H9 (cell line): ENCODE measurements around the gene TSC22D3. TPM values are rescaled to one million over a fixed set of nuclear protein-coding genes. Genes with fewer than 3 reads are reported as not detected.
A peak's percentile ranks its signal among the peaks of the same experiment; 100 is the strongest.

ENCODE experiments used
- DNase-seq: peaks from one replicate; pipeline ENCODE4 v3.0.0-alpha.2; 2017
- H2AFZ ChIP-seq: one replicate; pipeline ENCODE4 v1.6.1; 2013; ENCODE audit warnings: mild to moderate bottlenecking, low read length, control low read depth, moderate library complexity
- H2AK5ac ChIP-seq: 2 replicates; pipeline ENCODE4 v1.6.1; 2013; ENCODE audit warnings: low read length, control low read depth, mixed read lengths; ENCODE audit not compliant: insufficient read length
- H2BK120ac ChIP-seq: one replicate; pipeline ENCODE4 v1.6.1; 2013; ENCODE audit warnings: low read depth, mild to moderate bottlenecking, low read length, control low read depth, inconsistent platforms; ENCODE audit not compliant: poor library complexity, severe bottlenecking
- H2BK12ac ChIP-seq: 2 replicates; pipeline ENCODE4 v1.6.1; 2013; ENCODE audit warnings: low read length, control low read depth, mixed read lengths, low read depth; ENCODE audit not compliant: insufficient read length
- H2BK15ac ChIP-seq: 2 replicates; pipeline ENCODE4 v1.6.1; 2013; ENCODE audit warnings: low read depth, low read length, control low read depth
- H2BK20ac ChIP-seq: one replicate; pipeline ENCODE4 v1.6.1; 2013; ENCODE audit warnings: low read depth, mild to moderate bottlenecking, low read length, control low read depth, inconsistent platforms; ENCODE audit not compliant: poor library complexity, severe bottlenecking
- H2BK5ac ChIP-seq: 2 replicates; pipeline ENCODE4 v1.6.1; 2013; ENCODE audit warnings: low read length, control low read depth, mixed read lengths; ENCODE audit not compliant: insufficient read length
- H3K14ac ChIP-seq: 2 replicates; pipeline ENCODE4 v1.6.1; 2013; ENCODE audit warnings: low read length, control low read depth; ENCODE audit not compliant: insufficient read depth
- H3K18ac ChIP-seq: 2 replicates; pipeline ENCODE4 v1.6.1; 2013; ENCODE audit warnings: low read depth, mild to moderate bottlenecking, mixed read lengths, low read length, control low read depth; ENCODE audit not compliant: insufficient read length
- H3K23ac ChIP-seq: 2 replicates; pipeline ENCODE4 v1.6.1; 2013; ENCODE audit warnings: low read length, control low read depth, mixed read lengths, low read depth; ENCODE audit not compliant: insufficient read length
- H3K23me2 ChIP-seq: 2 replicates; pipeline ENCODE4 v1.6.1; 2013; ENCODE audit warnings: low read depth, mild to moderate bottlenecking, mixed read lengths, low read length, control low read depth; ENCODE audit not compliant: insufficient read length, poor library complexity, severe bottlenecking
- H3K27ac ChIP-seq: 2 replicates; pipeline ENCODE4 v1.5.1; 2013; ENCODE audit warnings: low read length, control low read depth, mixed read lengths, low read depth; ENCODE audit not compliant: insufficient read length
- H3K27me3 ChIP-seq: 2 replicates; pipeline ENCODE4 v1.6.1; 2013; ENCODE audit warnings: low read length, control low read depth, inconsistent platforms; ENCODE audit not compliant: insufficient read depth
- H3K4ac ChIP-seq: 2 replicates; pipeline ENCODE4 v1.6.1; 2013; ENCODE audit warnings: low read depth, mild to moderate bottlenecking, control low read depth, inconsistent platforms, low read length, moderate library complexity
- H3K4me1 ChIP-seq: 2 replicates; pipeline ENCODE4 v1.6.1; 2013; ENCODE audit warnings: low read length, control low read depth, inconsistent platforms; ENCODE audit not compliant: insufficient read depth
- H3K4me2 ChIP-seq: 2 replicates; pipeline ENCODE4 v1.6.1; 2013; ENCODE audit warnings: low read length, control low read depth, mixed read lengths; ENCODE audit not compliant: insufficient read length, insufficient read depth
- H3K56ac ChIP-seq: 2 replicates; pipeline ENCODE4 v1.6.1; 2013; ENCODE audit warnings: low read depth, mild to moderate bottlenecking, mixed read lengths, low read length, control low read depth; ENCODE audit not compliant: insufficient read length
- H3K79me1 ChIP-seq: 2 replicates; pipeline ENCODE4 v1.6.1; 2013; ENCODE audit warnings: low read depth, mild to moderate bottlenecking, moderate library complexity, low read length, control low read depth, inconsistent platforms; ENCODE audit not compliant: insufficient read depth, poor library complexity, severe bottlenecking
- H3K79me2 ChIP-seq: 2 replicates; pipeline ENCODE4 v1.6.1; 2013; ENCODE audit warnings: low read length, control low read depth, inconsistent platforms; ENCODE audit not compliant: insufficient read depth
- H3K9ac ChIP-seq: 2 replicates; pipeline ENCODE4 v1.6.1; 2013; ENCODE audit warnings: low read length, control low read depth, mixed read lengths; ENCODE audit not compliant: insufficient read length; ENCODE audit errors: extremely low read depth
- H3K9me3 ChIP-seq: one replicate; pipeline ENCODE4 v1.6.1; 2013; ENCODE audit warnings: low read depth, low read length, inconsistent platforms; ENCODE audit not compliant: control insufficient read depth
- H3T11ph ChIP-seq: one replicate; pipeline ENCODE4 v1.6.1; 2013; ENCODE audit warnings: mild to moderate bottlenecking, low read length, control low read depth, inconsistent platforms
- H4K20me1 ChIP-seq: one replicate; pipeline ENCODE4 v1.6.1; 2013; ENCODE audit not compliant: control insufficient read depth, insufficient read length, insufficient read depth
- H4K5ac ChIP-seq: 2 replicates; pipeline ENCODE4 v1.6.1; 2013; ENCODE audit warnings: low read depth, mild to moderate bottlenecking, mixed read lengths, low read length, control low read depth; ENCODE audit not compliant: insufficient read length
- H4K8ac ChIP-seq: replicated peaks from 2 replicates; pipeline ENCODE4 v1.6.1; 2013; ENCODE audit warnings: low read length, control low read depth, mixed read lengths, low read depth; ENCODE audit not compliant: insufficient read length
- H4K91ac ChIP-seq: 2 replicates; pipeline ENCODE4 v1.6.1; 2013; ENCODE audit warnings: low read depth, mild to moderate bottlenecking, moderate library complexity, mixed read lengths, low read length, control low read depth; ENCODE audit not compliant: insufficient read length
- H3K27ac Mint-ChIP-seq, 3 experiments: 2 replicates in 2 of 3; 3 replicates in 1 of 3; pipeline ENCODE4 v1.8.0; 2020 to 2021; ENCODE audit warnings: mixed read lengths in 3 of 3, mild to moderate bottlenecking in 1 of 3, moderate library complexity in 1 of 3
- H3K27me3 Mint-ChIP-seq: 2 replicates; pipeline ENCODE4 v1.8.0; 2021; ENCODE audit warnings: low read depth, mild to moderate bottlenecking, moderate library complexity, mixed read lengths
- H3K36me3 Mint-ChIP-seq, 3 experiments: 2 replicates in 2 of 3; 3 replicates in 1 of 3; pipeline ENCODE4 v1.8.0; 2020 to 2021; ENCODE audit warnings: low read depth in 3 of 3, mixed read lengths in 3 of 3; ENCODE audit not compliant: insufficient read depth in 1 of 3
- H3K4me1 Mint-ChIP-seq, 2 experiments: 2 replicates each; pipeline ENCODE4 v1.8.0; 2020; ENCODE audit warnings: mixed read lengths in 2 of 2
- H3K4me3 Mint-ChIP-seq, 2 experiments: 2 replicates in 1 of 2; 3 replicates in 1 of 2; pipeline ENCODE4 v1.8.0; 2020 to 2021; ENCODE audit warnings: mild to moderate bottlenecking in 2 of 2, mixed read lengths in 2 of 2, moderate library complexity in 1 of 2
- H3K9me3 Mint-ChIP-seq, 2 experiments: 2 replicates in 1 of 2; 3 replicates in 1 of 2; pipeline ENCODE4 v1.8.0; 2020; ENCODE audit warnings: mild to moderate bottlenecking in 2 of 2, mixed read lengths in 2 of 2, moderate library complexity in 1 of 2
- WGBS: extraction: QIAGEN DNeasy Blood & Tissue Kit; methylation state at CpG from one replicate; pipeline ENCODE4 v1.1.7; 2013; ENCODE audit warnings: missing lambda C conversion rate, low lambda C conversion rate, mixed read lengths; ENCODE audit not compliant: insufficient read length; ENCODE audit errors: extremely low coverage; 5-methylcytosine and 5-hydroxymethylcytosine counted together
- total RNA-seq: library from RNA; stranded (reverse); gene quantifications from 2 replicates; pipeline ENCODE4 v1.2.1, GENCODE V29; 2021
- TF ChIP-seq, protein P1 (sequence below): fragments of 200-600 bp; sonication (generic); conservative IDR thresholded peaks from 3 replicates; pipeline ENCODE4 v1.8.0; 2021; ENCODE audit warnings: antibody characterized with exemption, mild to moderate bottlenecking

The TSC22D3 gene
- total RNA-seq, 1 experiment from 2014 or later, result 10.5 TPM

DNA sequence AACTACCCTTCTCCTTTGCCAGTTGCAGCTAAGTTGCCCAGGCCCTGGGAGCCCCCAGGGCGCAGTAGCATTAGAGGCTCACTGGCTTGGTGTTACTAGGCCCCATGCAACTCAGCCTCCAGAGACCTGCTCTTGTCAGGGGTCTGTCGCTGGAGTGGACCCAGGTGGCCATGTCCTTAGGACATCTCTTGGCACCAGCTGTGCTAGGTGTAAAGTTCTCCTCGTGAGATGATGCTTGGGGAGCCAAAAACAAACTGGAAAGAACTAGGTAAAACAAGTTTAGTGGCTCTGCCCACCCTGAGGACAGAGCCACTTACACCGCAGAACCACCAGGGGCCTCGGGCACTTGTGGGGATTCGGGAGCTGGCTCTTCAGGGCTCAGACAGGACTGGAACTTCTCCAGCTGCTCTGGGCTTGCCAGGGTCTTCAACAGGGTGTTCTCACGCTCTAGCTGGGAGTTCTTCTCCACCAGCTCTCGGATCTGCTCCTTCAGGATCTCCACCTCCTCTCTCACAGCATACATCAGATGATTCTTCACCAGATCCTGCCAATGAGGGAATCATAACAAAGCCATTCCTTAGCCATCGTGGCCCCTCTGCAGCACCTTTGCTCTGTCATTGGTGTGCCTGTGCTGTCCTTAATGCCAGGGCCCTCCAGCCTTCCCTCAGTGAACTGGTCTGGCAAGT, 61.2 kb downstream of the TSC22D3 start:
- Histone ChIP-seq H2BK12ac (no peak overlapping the region), H3K56ac (no peak overlapping the region), H2AK5ac (no peak overlapping the region), H3K27me3 (no peaks in the 10 kb centered on the region; the same call in 1 of the 2 replicates), H3K79me2 (no peaks in the 10 kb centered on the region), H2BK5ac (no peak overlapping the region), H3K18ac (no peak overlapping the region), H3K4me2 (no peak overlapping the region), H4K5ac (no peak overlapping the region), H3K27ac (no peak overlapping the region), H3K79me1 (no peaks in the 10 kb centered on the region), H2AFZ (no peak overlapping the region), H3K14ac (no peak overlapping the region), H3T11ph (no peak overlapping the region), H4K8ac (no peak overlapping the region), H3K4me1 (peaks cover 10% of the 10 kb centered on the region; the same call in 1 of the 2 replicates), H4K91ac (no peak overlapping the region), H4K20me1 (no peaks in the 10 kb centered on the region), H3K9ac (no peak overlapping the region), H3K4ac (no peak overlapping the region), H3K23ac (no peak overlapping the region), H2BK20ac (no peak overlapping the region), H2BK120ac (no peak overlapping the region), H3K9me3 (no peaks in the 10 kb centered on the region), H2BK15ac (no peak overlapping the region), H3K23me2 (peaks cover 6% of the 10 kb centered on the region)
- Mint-ChIP-seq H3K4me3 (no peak overlapping the region), H3K27ac (no peak overlapping the region; a peak in 1 of 7 replicates), H3K9me3 (peaks cover 0 to 45% of the 10 kb centered on the region in 2 experiments; a peak in 2 of 5 replicates), H3K36me3 (peaks cover 0 to 19% (median 10%) of the 10 kb centered on the region in 3 experiments; a peak in 5 of 7 replicates), H3K4me1 (peaks cover 20 to 37% of the 10 kb centered on the region in 2 experiments), H3K27me3 (peaks cover 2% of the 10 kb centered on the region)
- WGBS, result no CpG with 5 or more reads among the region's 9 CpGs
- DNase-seq, result no peak
- TF ChIP-seq, protein P1, sequence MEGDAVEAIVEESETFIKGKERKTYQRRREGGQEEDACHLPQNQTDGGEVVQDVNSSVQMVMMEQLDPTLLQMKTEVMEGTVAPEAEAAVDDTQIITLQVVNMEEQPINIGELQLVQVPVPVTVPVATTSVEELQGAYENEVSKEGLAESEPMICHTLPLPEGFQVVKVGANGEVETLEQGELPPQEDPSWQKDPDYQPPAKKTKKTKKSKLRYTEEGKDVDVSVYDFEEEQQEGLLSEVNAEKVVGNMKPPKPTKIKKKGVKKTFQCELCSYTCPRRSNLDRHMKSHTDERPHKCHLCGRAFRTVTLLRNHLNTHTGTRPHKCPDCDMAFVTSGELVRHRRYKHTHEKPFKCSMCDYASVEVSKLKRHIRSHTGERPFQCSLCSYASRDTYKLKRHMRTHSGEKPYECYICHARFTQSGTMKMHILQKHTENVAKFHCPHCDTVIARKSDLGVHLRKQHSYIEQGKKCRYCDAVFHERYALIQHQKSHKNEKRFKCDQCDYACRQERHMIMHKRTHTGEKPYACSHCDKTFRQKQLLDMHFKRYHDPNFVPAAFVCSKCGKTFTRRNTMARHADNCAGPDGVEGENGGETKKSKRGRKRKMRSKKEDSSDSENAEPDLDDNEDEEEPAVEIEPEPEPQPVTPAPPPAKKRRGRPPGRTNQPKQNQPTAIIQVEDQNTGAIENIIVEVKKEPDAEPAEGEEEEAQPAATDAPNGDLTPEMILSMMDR, result peak; percentile 34; the same call in 2 of the 3 replicates
